ENCODE results near the gene ESRRB.

ESRRB gene

GRCh38 chr14:76377735-76378074 is 1.8 kb downstream of the ESRRB start:
- DNase-seq (ENCODE audit: low spot score): no peak
- no peak for TF ChIP-seq CTCF (IDR thresholded peaks at IDR 0.05; ENCODE audit: extremely low read depth, missing control alignments)

- no peak for DNase-seq (ENCODE audit: low spot score)
- TF ChIP-seq CTCF (IDR thresholded peaks at IDR 0.05; ENCODE audit: extremely low read depth, missing control alignments): no peak
Measured at GRCh38 chr14:76380991-76381390, 5.1 kb downstream of the ESRRB start.

GRCh38 chr14:76381817-76382494 is 6.0 kb downstream of the ESRRB start:
- no peak for DNase-seq (ENCODE audit: low spot score)
- TF ChIP-seq CTCF (IDR thresholded peaks at IDR 0.05; ENCODE audit: extremely low read depth, missing control alignments): no peak

GRCh38 chr14:76382495-76382832 is 6.5 kb downstream of the ESRRB start:
- DNase-seq (ENCODE audit: low spot score): no peak
- no peak for TF ChIP-seq CTCF (IDR thresholded peaks at IDR 0.05; ENCODE audit: extremely low read depth, missing control alignments)

GRCh38 chr14:76385435-76385834 is 9.5 kb downstream of the ESRRB start:
- TF ChIP-seq CTCF (IDR thresholded peaks at IDR 0.05; ENCODE audit: extremely low read depth, missing control alignments): no peak
- DNase-seq (ENCODE audit: low spot score): no peak

- TF ChIP-seq CTCF (IDR thresholded peaks at IDR 0.05; ENCODE audit: extremely low read depth, missing control alignments): peak; percentile 98
- peak; percentile 87 for DNase-seq (ENCODE audit: low spot score)
Measured at GRCh38 chr14:76386944-76387782, 11.2 kb downstream of the ESRRB start.

GRCh38 chr14:76389841-76390240 is 13.9 kb downstream of the ESRRB start:
- TF ChIP-seq CTCF (IDR thresholded peaks at IDR 0.05; ENCODE audit: extremely low read depth, missing control alignments): no peak
- DNase-seq (ENCODE audit: low spot score): no peak

Measured in GM20000 (cell line).